ENCODE results near the gene CASQ2. TPM values are rescaled to one million over a fixed set of nuclear protein-coding genes. Genes with fewer than 3 reads are reported as not detected.

Gene CASQ2
- total and polyA plus RNA-seq, 2 of the 4 experiments (the other 2 are of a cell fraction): not detected

DNA sequence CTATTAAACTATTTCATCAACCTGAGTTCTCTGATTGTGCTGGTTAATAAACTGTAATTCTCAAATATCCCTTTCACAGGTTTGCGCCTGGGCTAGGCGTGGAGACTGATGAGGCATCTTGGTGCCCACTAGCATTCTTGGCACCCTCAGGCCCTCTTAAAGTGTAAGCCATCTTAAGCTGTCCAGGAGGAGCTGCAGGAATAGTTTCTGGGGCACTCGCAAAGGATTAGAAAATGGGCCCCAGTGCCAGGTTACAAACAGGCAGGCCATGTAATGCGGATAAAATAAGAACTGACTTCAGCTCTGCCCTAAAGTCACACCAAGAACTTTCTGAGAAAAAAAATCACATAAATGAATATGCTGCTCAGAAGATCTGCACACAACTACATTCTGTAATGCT lies 1.1 kb downstream of the CASQ2 start:
- H3K4me2 ChIP-seq (ENCODE audit: low read depth, low read length): no peak overlapping the region
- peaks cover 12% of the 10 kb centered on the region for H3K27me3 ChIP-seq (ENCODE audit: control insufficient read depth, insufficient read depth, low read length)
- no peak overlapping the region for H3K18ac ChIP-seq (ENCODE audit: low read depth, low read length)
- no peak overlapping the region for H3K14ac ChIP-seq (replicated peaks; ENCODE audit: low read depth, low read length)
- H3K9me3 ChIP-seq (ENCODE audit: control insufficient read depth, insufficient read depth, low read length): no peaks in the 10 kb centered on the region
- H3K4me3 ChIP-seq (ENCODE audit: insufficient read depth, low read depth, low read length): no peak overlapping the region
- H2BK20ac ChIP-seq (ENCODE audit: low read depth, low read length): no peak overlapping the region
- TF ChIP-seq MAFK (IDR thresholded peaks at IDR 0.05; ENCODE audit: low read depth, low read length): no peak
- TF ChIP-seq POLR2A (IDR thresholded peaks at IDR 0.05; ENCODE audit: low read depth, low read length): no peak
- no peak for TF ChIP-seq BHLHE40 (IDR thresholded peaks at IDR 0.05; ENCODE audit: low read depth, low read length)
- no peak for TF ChIP-seq RFX5 (IDR thresholded peaks at IDR 0.05; ENCODE audit: low read depth, low read length)
- ChIA-PET CTCF (no interaction called here), POLR2A (ENCODE audit: unreplicated experiment) (no interaction called here)
- ATAC-seq (ENCODE audit: low read depth): no peak
- no peak overlapping the region for H3K27ac ChIP-seq (ENCODE audit: insufficient read depth, low read length)
- no peak overlapping the region for H2BK5ac ChIP-seq (ENCODE audit: low read depth, low read length, poor library complexity, severe bottlenecking)
- H3K9me1 ChIP-seq (ENCODE audit: insufficient read depth, low read length): no peaks in the 10 kb centered on the region
- dilution Hi-C loops (cut with HindIII; ENCODE audit: low sequenced_read_pairs, unreplicated experiment) (no loop called here), in situ Hi-C loops (cut with MboI; ENCODE audit: low sequenced_read_pairs) (no loop called here), intact Hi-C loops (cut with micrococcal nuclease) (no loop called here)
- H3K4ac ChIP-seq (ENCODE audit: low read depth, low read length): no peak overlapping the region
- BruUV-seq (replicated peaks): no TSS peak
- DNase-seq: no peak
- no peak overlapping the region for H2BK120ac ChIP-seq (ENCODE audit: low read depth, low read length)
- no peaks in the 10 kb centered on the region for H3K36me3 ChIP-seq (ENCODE audit: control insufficient read depth, insufficient read depth, low read length)
- H4K8ac ChIP-seq (ENCODE audit: low read depth in 2 of 2, low read length in 2 of 2): no peak overlapping the region
- H2AFZ ChIP-seq (replicated peaks; ENCODE audit: low read length, poor library complexity): no peak overlapping the region
- H4K91ac ChIP-seq (ENCODE audit: insufficient read depth, low read depth, low read length): no peak overlapping the region
- H3K9ac ChIP-seq (ENCODE audit: low read depth, low read length): no peak overlapping the region
- no peak overlapping the region for H2BK15ac ChIP-seq (ENCODE audit: low read depth, low read length)
- no peaks in the 10 kb centered on the region for H3K4me1 ChIP-seq (ENCODE audit: control insufficient read depth, insufficient read depth, low read length)
- H3K23ac ChIP-seq (ENCODE audit: low read depth, low read length): no peak overlapping the region
- H3K56ac ChIP-seq (ENCODE audit: extremely low read depth, insufficient read depth, low read length): no peak overlapping the region
- H2AK5ac ChIP-seq (ENCODE audit: low read depth, low read length): no peak overlapping the region
- WGBS, 2 experiments (ENCODE audit: extremely low coverage in 2 of 2, insufficient read length in 1 of 2): 78% methylated on average over 1 of the region's 4 CpGs; no CpG with 5 or more reads in 1 of the 2 experiments
- H4K20me1 ChIP-seq (ENCODE audit: insufficient read depth, low read length): no peaks in the 10 kb centered on the region
- no peak overlapping the region for H2AK9ac ChIP-seq (replicated peaks; ENCODE audit: low read depth, low read length, poor library complexity)
- no peaks in the 10 kb centered on the region for H3K79me1 ChIP-seq (ENCODE audit: low read depth in 1 of 2, low read length in 2 of 2)
- no peak overlapping the region for H4K5ac ChIP-seq (ENCODE audit: low read depth, low read length)

Data from IMR-90 (cell line).